GM12801 (cell line): ENCODE measurements around the gene PPHLN1.

ENCODE experiments used
- CTCF ChIP-seq: IDR thresholded peaks from one replicate; pipeline ENCODE4 v1.5.1; 2011; ENCODE audit warnings: control low read depth; ENCODE audit not compliant: insufficient read length; ENCODE audit errors: extremely low read depth

PPHLN1 gene

GRCh38 chr12:42323856-42324255 lies 2.1 kb upstream of the PPHLN1 start:
- TF ChIP-seq CTCF = no peak

GRCh38 chr12:42325326-42325652 lies 678 bp upstream of the PPHLN1 start:
- no peak for TF ChIP-seq CTCF

- TF ChIP-seq CTCF = no peak
These were observed 717 bp downstream of the PPHLN1 start for GRCh38 chr12:42326541-42327226.

- TF ChIP-seq CTCF = no peak
These were observed 1.2 kb downstream of the PPHLN1 start for GRCh38 chr12:42327227-42327590.

GRCh38 chr12:42332301-42333285 lies 6.6 kb downstream of the PPHLN1 start:
- TF ChIP-seq CTCF = no peak

- no peak for TF ChIP-seq CTCF
These were observed 10.3 kb downstream of the PPHLN1 start for GRCh38 chr12:42336286-42336685.

GRCh38 chr12:42338280-42338679 lies 12.3 kb downstream of the PPHLN1 start:
- TF ChIP-seq CTCF = no peak
